GM12864 (cell line): ENCODE results near the gene PJA2.

Source experiments
- DNase-seq: peaks from one replicate; pipeline ENCODE4 v3.0.0-alpha.2; 2011; ENCODE audit warnings: low read depth
- H3K4me3 ChIP-seq: 2 replicates; pipeline ENCODE4 v1.5.1; 2011; ENCODE audit warnings: mild to moderate bottlenecking, low read depth, low read length, control low read depth
- TF ChIP-seq, protein P1 (sequence below): IDR thresholded peaks from 2 replicates; pipeline ENCODE4 v1.5.1; 2011; ENCODE audit warnings: low read depth, mild to moderate bottlenecking, moderate library complexity, low read length, control low read depth, inconsistent platforms; ENCODE audit errors: missing control alignments

The PJA2 gene

DNA sequence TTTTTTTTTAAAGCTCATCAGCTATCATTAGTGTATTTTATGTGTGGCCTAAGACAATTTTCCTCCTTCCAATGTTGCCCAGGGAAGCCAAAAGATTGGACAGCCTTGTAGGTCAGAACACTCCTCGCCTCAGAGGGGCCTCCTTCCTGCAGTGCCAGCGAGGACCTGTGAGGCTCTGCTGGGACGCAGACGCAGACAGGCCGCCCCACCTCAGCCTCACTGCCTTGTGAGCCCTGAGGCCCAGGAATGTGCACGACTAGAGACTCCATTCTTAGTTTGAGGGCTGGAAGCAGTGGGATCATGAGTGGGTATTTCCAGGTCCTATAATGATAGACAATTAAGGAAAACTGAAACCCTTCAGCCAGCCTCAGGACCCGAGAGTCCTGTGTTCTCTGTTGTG, 85.4 kb downstream of the PJA2 start:
- H3K4me3 ChIP-seq, result no peak overlapping the region
- DNase-seq, result no peak
- TF ChIP-seq, protein P1, sequence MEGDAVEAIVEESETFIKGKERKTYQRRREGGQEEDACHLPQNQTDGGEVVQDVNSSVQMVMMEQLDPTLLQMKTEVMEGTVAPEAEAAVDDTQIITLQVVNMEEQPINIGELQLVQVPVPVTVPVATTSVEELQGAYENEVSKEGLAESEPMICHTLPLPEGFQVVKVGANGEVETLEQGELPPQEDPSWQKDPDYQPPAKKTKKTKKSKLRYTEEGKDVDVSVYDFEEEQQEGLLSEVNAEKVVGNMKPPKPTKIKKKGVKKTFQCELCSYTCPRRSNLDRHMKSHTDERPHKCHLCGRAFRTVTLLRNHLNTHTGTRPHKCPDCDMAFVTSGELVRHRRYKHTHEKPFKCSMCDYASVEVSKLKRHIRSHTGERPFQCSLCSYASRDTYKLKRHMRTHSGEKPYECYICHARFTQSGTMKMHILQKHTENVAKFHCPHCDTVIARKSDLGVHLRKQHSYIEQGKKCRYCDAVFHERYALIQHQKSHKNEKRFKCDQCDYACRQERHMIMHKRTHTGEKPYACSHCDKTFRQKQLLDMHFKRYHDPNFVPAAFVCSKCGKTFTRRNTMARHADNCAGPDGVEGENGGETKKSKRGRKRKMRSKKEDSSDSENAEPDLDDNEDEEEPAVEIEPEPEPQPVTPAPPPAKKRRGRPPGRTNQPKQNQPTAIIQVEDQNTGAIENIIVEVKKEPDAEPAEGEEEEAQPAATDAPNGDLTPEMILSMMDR, result no peak

DNA sequence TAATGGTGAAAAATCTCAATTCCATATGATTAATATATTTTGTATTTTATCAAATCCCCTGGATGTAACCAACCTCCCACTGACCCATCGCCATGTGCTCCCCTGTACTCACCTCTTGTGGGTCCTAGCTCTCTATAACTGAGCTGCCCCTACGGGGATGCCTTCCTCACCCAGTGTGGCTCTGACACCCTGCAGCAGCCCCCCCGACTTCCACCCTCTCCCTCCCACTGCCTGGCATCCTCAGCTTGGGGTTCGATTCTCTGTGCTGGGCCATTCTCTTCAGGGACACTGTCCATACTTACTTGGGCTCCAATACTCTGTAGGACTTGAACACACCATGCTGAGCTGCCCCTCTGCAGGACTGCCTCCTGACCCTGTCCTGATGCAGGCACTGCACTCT, 87.1 kb downstream of the PJA2 start:
- no peak overlapping the region for H3K4me3 ChIP-seq
- no peak for DNase-seq
- TF ChIP-seq, protein P1, result no peak

GRCh38 chr5:109319351-109319750, 90.4 kb downstream of the PJA2 start:
- TF ChIP-seq, protein P1, result no peak
- H3K4me3 ChIP-seq, result no peak overlapping the region
- DNase-seq, result no peak

DNA sequence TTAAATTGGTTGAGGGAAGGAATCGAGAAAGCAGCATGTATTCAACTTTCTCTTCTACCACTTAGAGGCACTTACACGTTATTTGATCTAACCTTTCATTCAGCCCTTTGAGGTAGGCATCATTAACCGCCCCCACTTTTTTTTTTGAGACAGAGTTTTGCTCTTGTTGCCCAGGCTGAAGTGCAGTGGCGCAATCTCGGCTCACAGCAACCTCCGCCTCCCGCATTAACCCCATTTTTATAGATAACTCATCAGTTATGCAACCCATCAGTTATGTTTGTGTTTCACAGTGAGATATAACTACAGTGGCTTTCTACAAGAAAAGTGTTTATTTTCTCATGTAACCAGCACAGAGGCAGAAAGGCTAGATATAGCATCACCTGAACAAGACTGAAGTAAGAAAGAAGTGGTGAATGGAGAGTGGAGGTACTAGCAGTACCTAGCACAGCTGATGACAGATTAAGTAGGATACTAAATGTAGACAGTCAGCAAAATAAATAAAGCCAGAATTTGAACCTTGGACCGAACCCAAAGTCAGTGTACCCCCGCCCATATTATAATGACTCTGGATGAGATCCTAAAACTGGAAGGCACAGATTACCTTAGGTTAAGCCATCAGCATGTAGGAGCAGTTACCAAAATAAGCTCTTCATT, 91.2 kb downstream of the PJA2 start:
- no peak overlapping the region for H3K4me3 ChIP-seq
- TF ChIP-seq, protein P1, result no peak
- no peak for DNase-seq

DNA sequence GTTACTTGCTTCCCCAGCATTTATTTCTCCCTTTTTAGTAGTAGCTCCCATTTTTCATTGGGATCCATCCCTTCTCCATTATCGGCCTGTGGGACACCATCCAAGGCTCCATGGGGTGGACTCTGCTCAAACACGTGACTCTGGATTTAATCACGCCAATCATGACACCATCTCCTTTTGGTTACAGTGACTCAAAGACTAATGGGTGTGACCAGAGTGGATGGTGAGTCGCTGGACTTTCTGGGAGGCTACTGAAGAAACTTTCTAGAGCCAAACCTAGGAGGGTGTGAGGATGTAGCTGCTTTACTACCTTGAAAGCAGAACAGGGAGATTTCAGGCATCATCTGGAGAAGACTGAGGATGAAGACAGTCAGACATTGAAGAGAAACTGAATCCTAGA, 93.1 kb downstream of the PJA2 start:
- TF ChIP-seq, protein P1, result no peak
- no peak overlapping the region for H3K4me3 ChIP-seq
- DNase-seq, result no peak

- TF ChIP-seq, protein P1, result no peak
These were observed 94.5 kb downstream of the PJA2 start for GRCh38 chr5:109315245-109315644.

GRCh38 chr5:109313127-109313526, 96.6 kb downstream of the PJA2 start:
- TF ChIP-seq, protein P1, result no peak
- DNase-seq, result no peak
- no peak overlapping the region for H3K4me3 ChIP-seq

More at GRCh38 chr5:109315245-109315644, 94.5 kb downstream of the PJA2 start:
- DNase-seq, result no peak
- no peak overlapping the region for H3K4me3 ChIP-seq
